ENCODE data around the gene NINJ2.
A peak's percentile ranks its signal among the peaks of the same experiment; 100 is the strongest.
"Not testable (repeated sequence)": the region's sequence is repeated elsewhere in the genome, so short reads cannot be mapped to it uniquely, and the experiment has no call there.

The NINJ2 gene

GRCh38 chr12:586318-587071 lies 76.8 kb downstream of the NINJ2 start:
- DNase-seq (ENCODE audit: low spot score) = no peak

GRCh38 chr12:585062-586061 lies 77.9 kb downstream of the NINJ2 start:
- DNase-seq (ENCODE audit: low spot score) = no peak

- no peak for DNase-seq (ENCODE audit: low spot score)
Measured at GRCh38 chr12:583251-583869, 79.9 kb downstream of the NINJ2 start.

DNA sequence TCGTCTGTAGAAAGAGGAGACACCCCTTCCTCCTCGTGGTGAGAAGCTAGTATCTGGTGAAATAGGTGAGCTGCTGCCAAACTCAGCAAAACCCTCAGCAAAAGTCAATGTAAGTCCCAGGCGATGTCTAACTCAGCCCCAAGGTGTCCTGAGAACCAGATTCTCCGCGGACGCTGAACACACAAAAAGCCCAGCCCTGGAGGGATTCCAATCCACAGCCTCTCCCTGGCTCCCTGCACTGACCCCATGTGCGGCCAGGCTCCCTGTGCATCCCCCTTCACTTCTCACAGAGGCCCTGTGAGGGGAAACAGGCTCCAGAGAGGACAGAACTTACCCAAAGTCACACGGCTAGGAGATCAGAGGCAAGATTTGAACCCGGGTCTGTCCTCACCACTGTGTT lies 81.5 kb downstream of the NINJ2 start:
- DNase-seq (ENCODE audit: low spot score) = no peak

DNA sequence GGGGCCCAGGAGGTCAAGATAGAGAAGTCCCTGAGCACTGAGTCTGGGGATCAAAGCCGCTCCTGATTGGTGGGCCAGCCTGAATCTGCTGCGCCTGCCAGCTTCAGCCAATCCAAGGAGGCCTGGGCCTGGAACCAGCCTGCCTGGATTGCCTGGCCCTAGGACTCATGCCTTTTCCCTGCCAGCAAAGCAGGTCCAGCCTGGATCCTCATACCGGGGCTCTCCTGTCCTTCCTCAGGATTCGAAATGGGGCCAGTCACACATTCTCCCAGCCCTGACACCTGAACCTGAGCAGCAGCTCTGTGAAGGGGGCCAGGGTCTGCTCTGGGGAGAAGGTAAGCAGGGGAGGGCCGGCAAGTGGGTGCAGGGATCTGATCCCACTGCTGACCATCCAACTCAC lies 81.9 kb downstream of the NINJ2 start:
- no peak for DNase-seq (ENCODE audit: low spot score)

- DNase-seq (ENCODE audit: low spot score) = no peak
Measured at GRCh38 chr12:580813-581212, 82.4 kb downstream of the NINJ2 start.

- DNase-seq (ENCODE audit: low spot score) = no peak
Measured at GRCh38 chr12:579420-580110, 83.7 kb downstream of the NINJ2 start.

DNA sequence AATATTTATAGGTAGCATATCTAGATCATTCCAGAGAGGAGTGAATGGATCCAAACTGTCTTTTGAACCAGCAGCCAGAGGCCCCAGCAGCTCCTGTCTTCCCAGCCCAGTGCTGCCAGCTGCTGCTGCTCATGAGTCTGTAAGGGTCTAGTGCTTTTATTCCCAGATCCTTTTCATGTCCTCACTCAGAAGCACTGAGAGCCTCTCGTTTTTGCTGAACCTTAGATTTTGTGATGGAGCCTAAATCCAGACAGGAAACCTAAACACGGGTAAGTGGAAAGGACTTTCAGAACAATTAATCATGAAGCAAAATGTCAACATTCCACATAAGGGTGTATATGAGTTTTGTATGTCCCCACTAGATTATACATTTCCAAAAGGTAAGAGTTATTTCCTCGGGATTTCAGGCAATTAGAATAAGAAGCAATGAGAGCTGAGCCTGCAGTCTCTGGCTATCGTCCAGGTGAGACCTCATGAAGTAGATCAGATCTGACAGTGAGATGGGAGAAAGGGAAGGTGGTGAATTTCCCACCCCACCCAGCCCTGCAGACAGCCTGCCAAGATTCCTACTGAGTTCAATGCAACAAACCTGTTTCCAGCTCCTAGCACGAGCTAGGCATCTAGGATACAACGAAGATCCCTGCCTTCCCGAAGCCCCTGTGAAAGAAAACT lies 84.4 kb downstream of the NINJ2 start:
- peak; percentile 33 for DNase-seq (ENCODE audit: low spot score)

GRCh38 chr12:577994-578747 lies 85.1 kb downstream of the NINJ2 start:
- DNase-seq (ENCODE audit: low spot score) = not testable (repeated sequence)

DNA sequence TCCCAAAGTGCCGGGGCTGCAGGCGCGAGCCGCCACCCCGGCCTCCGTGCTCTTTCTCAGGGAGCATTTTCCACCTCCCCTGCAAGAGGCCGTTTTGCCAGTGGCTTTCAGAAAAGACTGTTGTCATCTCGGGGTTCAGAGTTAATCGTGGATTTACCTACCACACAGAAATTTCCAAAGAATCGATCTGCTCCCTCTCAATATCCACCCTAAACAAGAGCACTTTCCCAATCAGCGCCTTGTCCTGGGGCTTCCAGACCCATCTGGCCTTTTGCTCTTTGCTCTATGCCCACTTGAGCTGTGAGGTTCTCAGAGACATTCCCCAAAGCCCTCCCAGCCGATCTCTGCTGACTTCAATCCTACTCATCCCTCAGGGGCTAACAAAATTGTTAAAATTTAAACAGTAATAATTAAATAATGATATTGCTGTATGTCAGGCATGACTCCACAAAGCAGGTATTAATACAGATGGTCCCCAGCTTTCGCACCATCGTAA lies 86.6 kb downstream of the NINJ2 start:
- no peak for DNase-seq (ENCODE audit: low spot score)

- DNase-seq (ENCODE audit: low spot score) = peak; percentile 62
Measured at GRCh38 chr12:575948-576614, 87.2 kb downstream of the NINJ2 start.

DNA sequence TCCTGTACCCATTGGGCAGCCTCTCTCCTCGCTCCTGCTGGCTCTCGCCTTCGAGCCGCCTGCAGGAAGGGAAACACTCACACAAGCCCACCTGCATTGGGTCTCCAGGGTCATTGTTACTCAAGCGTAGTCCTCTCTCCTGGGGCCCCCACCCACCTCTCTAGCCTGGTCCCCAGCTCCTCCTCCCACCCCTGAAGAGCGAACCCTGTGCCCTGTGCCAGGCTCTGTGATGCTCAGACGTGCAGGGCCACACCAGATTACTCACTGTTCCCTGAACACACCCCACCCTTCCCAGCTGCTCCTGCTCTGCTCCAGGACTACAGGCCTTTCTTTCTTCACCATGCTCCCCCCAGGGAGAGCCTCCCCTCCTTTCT lies 88.1 kb downstream of the NINJ2 start:
- DNase-seq (ENCODE audit: low spot score) = no peak

DNA sequence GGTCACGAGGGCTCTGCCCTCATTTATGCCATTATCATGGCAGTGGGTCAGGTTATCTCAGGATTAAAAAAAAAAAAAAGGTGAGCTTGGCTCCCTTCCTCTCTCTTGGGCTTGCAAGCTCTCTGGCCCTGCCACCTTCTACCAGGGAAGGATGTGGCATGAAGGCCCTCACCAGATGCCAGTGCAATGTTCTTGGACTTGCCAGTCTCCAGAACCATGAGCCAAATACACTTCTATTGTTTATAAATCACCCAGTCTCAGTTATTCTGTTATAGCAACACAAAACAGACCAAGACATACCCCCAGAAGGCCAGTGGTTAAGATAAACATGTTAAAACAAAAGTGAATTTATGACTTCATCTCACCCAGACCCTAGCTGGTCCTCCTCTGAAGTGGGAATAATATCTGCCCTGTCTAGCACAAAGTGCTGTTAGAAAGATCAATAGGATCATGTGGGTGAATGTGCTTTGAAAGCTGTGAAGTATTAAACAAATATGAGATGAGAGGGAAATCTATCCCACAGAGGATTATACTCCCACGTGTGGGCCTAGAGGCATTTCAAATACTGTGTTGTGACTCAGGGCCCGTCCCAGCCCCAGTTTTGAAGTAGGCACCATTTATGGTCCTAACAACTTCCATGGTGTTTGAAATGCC lies 88.6 kb downstream of the NINJ2 start:
- DNase-seq (ENCODE audit: low spot score) = no peak

- no peak for DNase-seq (ENCODE audit: low spot score)
Measured at GRCh38 chr12:573232-573631, 90.0 kb downstream of the NINJ2 start.

DNA sequence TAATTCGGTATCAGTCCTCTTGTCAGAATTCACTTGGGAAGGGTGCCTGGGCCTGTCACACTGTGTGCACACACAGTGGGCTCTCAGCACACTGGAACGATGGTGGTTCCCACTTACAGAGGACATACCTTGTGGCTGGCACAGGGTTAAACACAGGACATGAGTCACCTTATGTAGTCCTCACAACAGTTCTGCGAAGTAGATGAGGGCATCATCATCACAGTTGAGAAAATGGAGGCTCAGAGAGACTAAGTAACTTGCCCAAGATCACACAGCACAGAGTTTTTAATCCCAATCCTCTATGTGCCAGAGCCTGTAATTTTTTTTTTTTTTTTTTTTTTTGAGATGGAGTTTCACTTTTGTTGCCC lies 90.7 kb downstream of the NINJ2 start:
- no peak for DNase-seq (ENCODE audit: low spot score)

GRCh38 chr12:571795-572531 lies 91.3 kb downstream of the NINJ2 start:
- no peak for DNase-seq (ENCODE audit: low spot score)

- DNase-seq (ENCODE audit: low spot score) = peak; percentile 63
Measured at GRCh38 chr12:570921-571794, 92.1 kb downstream of the NINJ2 start.

DNA sequence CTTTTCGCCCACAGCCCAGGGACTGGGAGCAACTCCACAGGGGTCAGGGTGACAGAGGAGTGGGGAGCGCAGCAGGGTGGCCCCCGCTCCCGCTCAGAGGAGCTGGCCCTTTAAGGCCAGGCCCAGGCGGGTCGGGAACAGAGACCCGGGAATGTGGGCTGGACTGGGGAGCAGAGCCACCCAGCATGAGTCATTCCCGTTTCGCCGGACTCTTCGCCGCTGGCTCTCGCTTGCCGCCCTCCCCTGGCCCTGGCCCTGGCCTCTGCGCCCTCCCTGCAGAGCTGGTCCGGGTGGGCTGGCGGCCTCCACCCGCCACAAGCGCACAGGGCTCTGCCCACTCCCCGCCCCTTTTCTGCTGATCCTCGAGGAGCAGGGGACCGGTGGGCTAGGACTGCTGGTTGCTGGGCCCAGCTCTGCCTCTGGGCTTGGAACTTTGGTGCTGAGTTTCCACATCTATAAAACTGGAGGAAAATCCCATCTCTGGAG lies 92.8 kb downstream of the NINJ2 start:
- peak; percentile 53 for DNase-seq (ENCODE audit: low spot score)
